Stimulated activated CD8-positive, alpha-beta memory T cell treated with anti-CD3 and anti-CD28 coated beads, Interleukin-12 subunit alpha, Interleukin-12 subunit beta, amount 100 ng/mL, for 24 hours (primary cell): ENCODE results near the gene NANOS1.

Source experiments
- DNase-seq: peaks from one replicate; pipeline ENCODE4 v3.0.0-alpha.2; 2020; ENCODE audit errors: extremely low read depth

Gene NANOS1

GRCh38 chr10:119060107-119060506 is 30.6 kb downstream of the NANOS1 start:
- DNase-seq, result no peak

- no peak for DNase-seq
Measured at GRCh38 chr10:119061352-119061751, 31.8 kb downstream of the NANOS1 start.

GRCh38 chr10:119061926-119062325 is 32.4 kb downstream of the NANOS1 start:
- no peak for DNase-seq

- no peak for DNase-seq
Measured at GRCh38 chr10:119070395-119071165, 41.1 kb downstream of the NANOS1 start.

- DNase-seq, result no peak
Measured at GRCh38 chr10:119073584-119073983, 44.1 kb downstream of the NANOS1 start.

GRCh38 chr10:119078422-119079179 is 49.1 kb downstream of the NANOS1 start:
- DNase-seq, result no peak

- peak; percentile 33 for DNase-seq
Measured at GRCh38 chr10:119079599-119080520, 50.3 kb downstream of the NANOS1 start.

- peak; percentile 87 for DNase-seq
Measured at GRCh38 chr10:119080521-119081259, 51.2 kb downstream of the NANOS1 start, which contains the start of gene EIF3A. Gene EIF3A (minus strand): TSS chr10:119080817. CDS start chr10:119080676, 141 bp downstream.
